ENCODE results near the gene RAPGEF2.

Gene RAPGEF2

GRCh38 chr4:159201168-159201567 lies 98.3 kb downstream of the RAPGEF2 start:
- no peak for DNase-seq

- DNase-seq, result no peak
Observed at GRCh38 chr4:159204566-159204965, 101.7 kb downstream of the RAPGEF2 start.

GRCh38 chr4:159205466-159205865 lies 102.6 kb downstream of the RAPGEF2 start:
- DNase-seq, result no peak

GRCh38 chr4:159206427-159206871 lies 103.6 kb downstream of the RAPGEF2 start:
- no peak for DNase-seq

GRCh38 chr4:159209249-159209648 lies 106.4 kb downstream of the RAPGEF2 start:
- no peak for DNase-seq

- DNase-seq, result no peak
Observed at GRCh38 chr4:159210975-159211374, 108.1 kb downstream of the RAPGEF2 start.

GRCh38 chr4:159212675-159213293 lies 109.9 kb downstream of the RAPGEF2 start:
- no peak for DNase-seq

- DNase-seq, result no peak
Observed at GRCh38 chr4:159216834-159217233, 114.0 kb downstream of the RAPGEF2 start.

- DNase-seq, result no peak
Observed at GRCh38 chr4:159219862-159220261, 117.0 kb downstream of the RAPGEF2 start.

- DNase-seq, result no peak
Observed at GRCh38 chr4:159220353-159220752, 117.5 kb downstream of the RAPGEF2 start.

- no peak for DNase-seq
Observed at GRCh38 chr4:159221280-159221679, 118.4 kb downstream of the RAPGEF2 start.

GRCh38 chr4:159222043-159222552 lies 119.2 kb downstream of the RAPGEF2 start:
- DNase-seq, result no peak

- no peak for DNase-seq
Observed at GRCh38 chr4:159224408-159224807, 121.5 kb downstream of the RAPGEF2 start.

GRCh38 chr4:159227378-159227777 lies 124.5 kb downstream of the RAPGEF2 start:
- DNase-seq, result no peak

GRCh38 chr4:159227984-159228383 lies 125.1 kb downstream of the RAPGEF2 start:
- no peak for DNase-seq

GRCh38 chr4:159229164-159229563 lies 126.3 kb downstream of the RAPGEF2 start:
- no peak for DNase-seq

- DNase-seq, result no peak
Observed at GRCh38 chr4:159232465-159233106, 129.7 kb downstream of the RAPGEF2 start.

GRCh38 chr4:159235779-159236368 lies 133.0 kb downstream of the RAPGEF2 start:
- DNase-seq, result no peak

GRCh38 chr4:159237975-159238374 lies 135.1 kb downstream of the RAPGEF2 start:
- DNase-seq, result no peak

GRCh38 chr4:159238631-159239030 lies 135.8 kb downstream of the RAPGEF2 start:
- no peak for DNase-seq

GRCh38 chr4:159239629-159240028 lies 136.8 kb downstream of the RAPGEF2 start:
- DNase-seq, result no peak

- no peak for DNase-seq
Observed at GRCh38 chr4:159240046-159240445, 137.2 kb downstream of the RAPGEF2 start.

- DNase-seq, result no peak
Observed at GRCh38 chr4:159240687-159241086, 137.8 kb downstream of the RAPGEF2 start.

- no peak for DNase-seq
Observed at GRCh38 chr4:159242427-159242826, 139.5 kb downstream of the RAPGEF2 start.

Measured in NCI-H524 (cell line).